HEK293T (cell line): ENCODE measurements around the gene ZFP28.
A peak's percentile ranks its signal among the peaks of the same experiment; 100 is the strongest.

Experiments used
- CTCF ChIA-PET: fragments of 350-600 bp; formaldehyde crosslinking; extraction: SDS; loops from one replicate; lab custom pipeline; 2021; ENCODE audit warnings: antibody characterized with exemption, inconsistent platforms; lab: Yijun Ruan, JAX
- POLR2A ChIA-PET: fragments of 350-600 bp; formaldehyde crosslinking; extraction: SDS; loops from one replicate; lab custom pipeline; 2020; ENCODE audit warnings: antibody characterized with exemption, inconsistent platforms; lab: Yijun Ruan, JAX
- DNase-seq: peaks from one replicate; pipeline ENCODE4 v3.0.0; 2012; ENCODE audit warnings: mixed read lengths; ENCODE audit errors: extremely low spot score
- ARNT ChIP-seq: fragments of 450-650 bp; IDR thresholded peaks from 2 replicates; pipeline ENCODE4 v1.6.1; 2017; ENCODE audit warnings: mild to moderate bottlenecking
- BHLHE40 ChIP-seq: fragments of 450-650 bp; IDR thresholded peaks from 2 replicates; pipeline ENCODE4 v1.6.1; 2016; ENCODE audit warnings: mild to moderate bottlenecking, moderate library complexity, borderline replicate concordance
- CTBP1 ChIP-seq: fragments of 450-650 bp; IDR thresholded peaks from 2 replicates; pipeline ENCODE4 v1.6.1; 2016; ENCODE audit warnings: borderline replicate concordance
- ELF4 ChIP-seq: fragments of 450-650 bp; IDR thresholded peaks from 2 replicates; pipeline ENCODE4 v1.6.1; 2017; ENCODE audit warnings: antibody characterized with exemption
- FOXA1 ChIP-seq: fragments of 450-650 bp; IDR thresholded peaks from 2 replicates; pipeline ENCODE4 v1.6.1; 2016; ENCODE audit warnings: mild to moderate bottlenecking
- FOXK2 ChIP-seq: fragments of 450-650 bp; IDR thresholded peaks from 2 replicates; pipeline ENCODE4 v1.6.1; 2016; ENCODE audit warnings: mild to moderate bottlenecking
- FOXM1 ChIP-seq: fragments of 450-650 bp; IDR thresholded peaks from 2 replicates; pipeline ENCODE4 v1.6.1; 2017; ENCODE audit warnings: mild to moderate bottlenecking, borderline replicate concordance
- HDGF ChIP-seq: fragments of 450-650 bp; IDR thresholded peaks from 2 replicates; pipeline ENCODE4 v1.6.1; 2017; ENCODE audit warnings: antibody characterized with exemption, borderline replicate concordance
- L3MBTL2 ChIP-seq: fragments of 450-650 bp; conservative IDR thresholded peaks from 2 replicates; pipeline ENCODE4 v1.6.1; 2016; ENCODE audit warnings: mild to moderate bottlenecking
- LEF1 ChIP-seq: fragments of 450-650 bp; IDR thresholded peaks from 2 replicates; pipeline ENCODE4 v1.6.1; 2017; ENCODE audit warnings: mild to moderate bottlenecking, borderline replicate concordance
- NFRKB ChIP-seq: fragments of 450-650 bp; IDR thresholded peaks from 2 replicates; pipeline ENCODE4 v1.6.1; 2016; ENCODE audit warnings: mild to moderate bottlenecking, moderate library complexity
- SP1 ChIP-seq: fragments of 450-650 bp; IDR thresholded peaks from 2 replicates; pipeline ENCODE4 v1.6.1; 2017
- SUZ12 ChIP-seq: fragments of 450-650 bp; IDR thresholded peaks from 2 replicates; pipeline ENCODE4 v1.6.1; 2016; ENCODE audit warnings: mild to moderate bottlenecking
- TARDBP ChIP-seq: fragments of 450-650 bp; IDR thresholded peaks from 2 replicates; pipeline ENCODE4 v1.6.1; 2016
- ZNF384 ChIP-seq: fragments of 450-650 bp; IDR thresholded peaks from 2 replicates; pipeline ENCODE4 v1.6.1; 2016
- TF ChIP-seq, protein P1 (sequence below): fragments of 450-650 bp; IDR thresholded peaks from 2 replicates; pipeline ENCODE4 v1.6.1; 2016

ZFP28 gene

DNA sequence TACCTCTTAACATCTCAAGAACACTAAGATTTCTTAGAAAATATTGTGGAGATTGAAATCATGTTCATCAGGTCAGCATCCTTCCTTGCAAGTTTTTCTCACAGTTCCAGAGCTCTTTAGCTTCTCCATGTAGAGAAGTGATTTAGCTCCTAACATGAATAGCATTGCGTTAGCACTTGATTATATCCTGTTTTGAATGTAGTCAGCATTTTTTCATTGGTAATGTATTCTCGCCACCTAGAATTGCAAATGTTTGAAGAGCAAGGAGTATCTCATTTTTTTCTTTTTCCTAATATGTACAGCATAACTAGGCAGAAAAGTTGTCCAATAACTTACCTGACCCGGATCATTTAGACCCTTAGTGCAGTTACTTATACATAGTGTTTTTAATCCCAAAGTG, 35.2 kb downstream of the ZFP28 start:
- ChIA-PET POLR2A (no interaction called here), CTCF (no interaction called here)
- no peak for DNase-seq
- TF ChIP-seq SP1 (no peak), ZNF384 (no peak), ARNT (no peak), L3MBTL2 (no peak), HDGF (no peak), BHLHE40 (no peak), FOXM1 (no peak), SUZ12 (no peak), FOXA1 (no peak), FOXK2 (no peak), CTBP1 (no peak)

DNA sequence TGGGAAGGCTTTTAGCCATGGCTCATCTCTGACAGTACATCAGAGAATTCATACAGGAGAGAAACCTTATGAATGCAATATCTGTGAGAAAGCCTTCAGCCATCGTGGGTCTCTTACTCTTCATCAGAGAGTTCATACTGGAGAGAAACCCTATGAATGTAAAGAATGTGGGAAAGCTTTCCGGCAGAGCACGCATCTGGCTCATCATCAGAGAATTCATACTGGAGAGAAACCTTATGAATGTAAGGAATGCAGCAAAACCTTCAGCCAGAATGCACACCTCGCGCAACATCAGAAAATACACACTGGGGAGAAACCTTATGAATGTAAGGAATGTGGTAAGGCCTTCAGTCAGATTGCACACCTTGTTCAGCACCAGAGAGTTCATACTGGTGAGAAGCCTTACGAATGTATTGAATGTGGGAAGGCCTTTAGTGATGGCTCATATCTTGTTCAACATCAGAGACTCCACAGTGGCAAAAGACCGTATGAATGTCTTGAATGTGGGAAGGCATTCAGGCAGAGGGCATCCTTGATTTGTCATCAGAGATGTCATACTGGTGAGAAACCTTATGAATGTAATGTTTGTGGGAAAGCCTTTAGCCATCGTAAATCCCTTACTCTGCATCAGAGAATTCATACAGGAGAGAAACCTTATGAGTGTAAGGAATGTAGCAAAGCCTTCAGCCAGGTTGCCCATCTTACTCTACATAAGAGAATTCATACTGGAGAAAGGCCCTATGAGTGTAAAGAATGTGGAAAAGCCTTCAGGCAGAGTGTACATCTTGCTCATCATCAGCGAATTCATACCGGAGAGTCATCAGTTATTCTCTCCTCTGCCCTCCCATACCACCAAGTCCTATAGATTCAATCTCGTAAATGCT, 39.2 kb downstream of the ZFP28 start:
- no peak for DNase-seq
- no peak for TF ChIP-seq ELF4
- TF ChIP-seq FOXM1, result no peak
- TF ChIP-seq TARDBP, result no peak
- TF ChIP-seq NFRKB, result no peak
- TF ChIP-seq ARNT, result no peak
- TF ChIP-seq, protein P1, sequence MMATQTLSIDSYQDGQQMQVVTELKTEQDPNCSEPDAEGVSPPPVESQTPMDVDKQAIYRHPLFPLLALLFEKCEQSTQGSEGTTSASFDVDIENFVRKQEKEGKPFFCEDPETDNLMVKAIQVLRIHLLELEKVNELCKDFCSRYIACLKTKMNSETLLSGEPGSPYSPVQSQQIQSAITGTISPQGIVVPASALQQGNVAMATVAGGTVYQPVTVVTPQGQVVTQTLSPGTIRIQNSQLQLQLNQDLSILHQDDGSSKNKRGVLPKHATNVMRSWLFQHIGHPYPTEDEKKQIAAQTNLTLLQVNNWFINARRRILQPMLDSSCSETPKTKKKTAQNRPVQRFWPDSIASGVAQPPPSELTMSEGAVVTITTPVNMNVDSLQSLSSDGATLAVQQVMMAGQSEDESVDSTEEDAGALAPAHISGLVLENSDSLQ, result no peak
- TF ChIP-seq LEF1, result no peak
- no peak for TF ChIP-seq FOXA1
- POLR2A ChIA-PET, result no interaction called here
- CTCF ChIA-PET, result no interaction called here

DNA sequence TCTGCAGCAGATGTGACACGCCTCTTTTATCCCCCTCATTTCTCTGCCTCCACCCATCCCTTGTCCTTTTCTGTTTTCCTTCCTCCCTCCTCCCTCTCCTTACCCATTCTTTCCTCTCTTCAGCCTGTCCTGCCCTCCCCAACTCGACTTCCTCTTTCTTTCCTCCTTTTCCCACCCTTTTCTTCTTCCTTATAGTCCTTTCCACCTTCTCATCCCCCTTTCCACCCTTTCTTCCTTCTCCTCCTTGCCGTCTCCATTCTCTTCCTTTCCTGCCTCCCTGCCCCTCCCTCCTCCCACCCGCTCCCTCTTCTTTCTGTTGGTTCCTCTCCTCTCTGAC, 55.7 kb downstream of the ZFP28 start:
- DNase-seq, result no peak
- TF ChIP-seq LEF1 (no peak), SP1 (no peak), L3MBTL2 (no peak), CTBP1 (no peak), TARDBP (no peak), ELF4 (no peak), FOXA1 (no peak), SUZ12 (no peak), FOXM1 (no peak), ZNF384 (no peak), HDGF (no peak), NFRKB (no peak), BHLHE40 (no peak), ARNT (no peak), FOXK2 (no peak)
- TF ChIP-seq, protein P1, result no peak
- POLR2A ChIA-PET, result interaction anchor here (1.0 kb wide), 3 partner anchors 8 to 191 kb away, joined by 3 to 4 read pairs (median 4); partner anchors contain the start of gene ZFP28
- CTCF ChIA-PET, result no interaction called here

DNA sequence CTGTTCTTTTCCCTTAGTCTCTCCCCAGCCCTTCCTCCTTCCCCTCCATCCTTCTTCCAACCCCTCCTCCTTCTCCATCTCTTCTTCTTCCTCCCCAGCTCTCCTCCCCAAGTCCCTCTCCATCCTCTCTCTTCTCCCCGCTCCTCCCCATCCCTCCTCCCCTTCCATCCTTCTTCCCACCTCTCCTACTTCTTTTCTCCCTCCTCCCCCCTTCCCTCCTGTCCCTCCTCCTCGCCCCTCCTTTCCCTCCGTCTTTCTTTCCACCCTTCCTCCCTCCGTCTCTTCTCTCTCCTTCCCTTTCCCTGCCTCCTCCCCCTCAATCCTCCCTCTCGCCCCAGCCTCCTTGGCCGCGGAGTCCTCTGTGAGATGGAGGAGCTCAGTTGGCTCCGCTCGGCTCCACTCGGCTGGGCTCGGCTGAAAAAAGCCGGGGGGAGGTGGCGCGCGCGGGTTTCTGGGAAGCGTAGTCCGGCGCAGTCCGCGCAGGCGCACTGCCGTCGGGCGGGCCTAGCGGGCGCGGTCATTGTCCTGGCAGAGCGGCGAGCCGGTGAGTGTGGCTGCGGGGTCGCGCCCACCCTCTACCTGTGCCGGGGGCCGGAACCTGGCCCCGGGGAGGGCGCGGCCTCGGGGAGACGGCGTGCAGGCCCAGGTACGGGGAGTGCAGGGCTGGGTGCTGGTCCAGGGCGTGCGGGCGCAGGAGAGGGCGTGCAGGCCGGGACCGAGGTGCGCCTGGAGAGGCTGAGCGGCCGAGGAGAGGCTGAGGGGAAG, 56.2 kb downstream of the ZFP28 start, which contains the start of gene ZNF71:
TSS of gene ZNF71 (plus strand) at position 520 of the 765 bp plus-strand sequence. CDS start 6,257 bp downstream, outside the sequence.
- TF ChIP-seq LEF1 (no peak), L3MBTL2 (0 out of 2 replicates have a peak, but pooled peaks have one; percentile 17)
- TF ChIP-seq, protein P1, result peak; percentile 56; the same call in 1 of the 2 replicates
- ChIA-PET POLR2A (interaction anchor here (1.0 to 1.1 kb wide), 4 partner anchors 9 to 191 kb away, joined by 3 to 4 read pairs (median 4); partner anchors contain the start of gene ZFP28), CTCF (no interaction called here)
- peak; percentile 94 for DNase-seq

DNA sequence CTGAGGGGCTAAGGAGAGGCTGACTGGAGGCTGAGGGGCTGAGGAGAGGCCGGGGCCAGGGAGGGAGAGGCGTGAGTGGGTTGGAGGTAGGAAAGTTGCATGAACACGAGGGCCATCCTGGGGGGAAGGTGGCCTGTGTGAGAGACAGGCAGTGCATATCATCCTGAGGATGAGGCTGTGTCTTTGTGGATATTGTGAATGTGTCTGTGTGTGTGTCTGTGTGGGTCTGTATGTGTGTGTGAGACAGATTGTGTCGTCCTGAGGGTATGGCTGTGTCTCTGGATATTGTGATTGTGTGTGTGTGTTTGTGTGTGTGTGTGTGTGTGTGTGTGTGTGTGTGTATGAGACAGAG, 56.8 kb downstream of the ZFP28 start:
- DNase-seq, result no peak
- ChIA-PET POLR2A (interaction anchor here (1.0 to 1.1 kb wide), 4 partner anchors 9 to 192 kb away, joined by 3 to 4 read pairs (median 4); partner anchors contain the start of gene ZFP28), CTCF (no interaction called here)
- TF ChIP-seq CTBP1, result no peak
- TF ChIP-seq FOXK2, result no peak
- TF ChIP-seq FOXA1, result no peak
- no peak for TF ChIP-seq ARNT
- no peak for TF ChIP-seq TARDBP
- 0 out of 2 replicates have a peak, but pooled peaks have one; percentile 4 for TF ChIP-seq L3MBTL2

DNA sequence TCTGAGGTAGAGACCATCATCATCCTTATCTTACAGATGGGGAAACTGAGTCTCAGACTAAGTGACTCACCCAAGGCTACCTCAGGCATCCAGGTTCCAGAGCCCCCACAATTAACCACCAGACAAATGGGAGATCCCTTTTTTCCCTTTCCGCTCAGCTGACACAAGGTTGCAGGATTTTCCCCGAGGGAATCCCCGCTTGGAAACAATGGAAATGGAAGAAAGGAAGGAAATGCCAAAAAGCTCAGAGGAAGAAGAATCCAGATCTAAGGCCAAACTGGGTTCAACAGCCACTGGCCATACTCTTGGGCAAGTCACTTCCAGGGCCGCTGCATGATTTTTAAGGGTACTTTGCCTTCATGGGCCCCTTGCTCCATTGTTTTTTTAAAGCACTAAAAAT, 57.9 kb downstream of the ZFP28 start:
- ChIA-PET CTCF (no interaction called here), POLR2A (no interaction called here)
- DNase-seq, result no peak
- no peak for TF ChIP-seq FOXM1
- no peak for TF ChIP-seq NFRKB
- no peak for TF ChIP-seq ARNT
- no peak for TF ChIP-seq L3MBTL2
- no peak for TF ChIP-seq TARDBP
- TF ChIP-seq CTBP1, result no peak
- TF ChIP-seq ZNF384, result no peak
- no peak for TF ChIP-seq SP1
- TF ChIP-seq HDGF, result no peak
- TF ChIP-seq LEF1, result no peak
- TF ChIP-seq BHLHE40, result no peak
- TF ChIP-seq FOXA1, result no peak
- no peak for TF ChIP-seq SUZ12
- TF ChIP-seq FOXK2, result no peak
- TF ChIP-seq, protein P1, result no peak
